Progenitor cell of endocrine pancreas (in vitro differentiated cells): ENCODE results near the gene CLSTN2. TPM values are rescaled to one million over a fixed set of nuclear protein-coding genes. Genes with fewer than 3 reads are reported as not detected.

ENCODE experiments used
- DNase-seq: peaks from one replicate; pipeline ENCODE4 v3.0.0; 2021; ENCODE audit warnings: low spot score; ENCODE audit not compliant: unreplicated experiment
- H3K27ac Mint-ChIP-seq: 2 replicates; pipeline ENCODE4 v1.8.0; 2021; ENCODE audit warnings: mild to moderate bottlenecking, moderate library complexity, mixed read lengths
- H3K27me3 Mint-ChIP-seq: 2 replicates; pipeline ENCODE4 v1.8.0; 2021; ENCODE audit warnings: mixed read lengths
- H3K36me3 Mint-ChIP-seq: 2 replicates; pipeline ENCODE4 v1.8.0; 2022; ENCODE audit warnings: mixed read lengths; ENCODE audit not compliant: insufficient read depth
- H3K4me1 Mint-ChIP-seq: 2 replicates; pipeline ENCODE4 v1.8.0; 2021; ENCODE audit warnings: low read depth, mixed read lengths
- H3K4me3 Mint-ChIP-seq: 2 replicates; pipeline ENCODE4 v1.8.0; 2021; ENCODE audit warnings: low read depth, mild to moderate bottlenecking, moderate library complexity, mixed read lengths
- H3K9me3 Mint-ChIP-seq: 2 replicates; pipeline ENCODE4 v1.8.0; 2021; ENCODE audit warnings: low read depth, mixed read lengths
- total RNA-seq: library from RNA; stranded (reverse); gene quantifications from 2 replicates; pipeline ENCODE4 v1.2.1, GENCODE V29; 2021
- TF ChIP-seq, protein P1 (sequence below): fragments of 200-600 bp; sonication (generic); IDR thresholded peaks from one replicate; pipeline ENCODE4 v1.5.0; 2021; ENCODE audit warnings: antibody characterized with exemption, mild to moderate bottlenecking; ENCODE audit not compliant: unreplicated experiment

CLSTN2 gene
- total RNA-seq, 1 donor from 2014 or later = 2.8 TPM

DNA sequence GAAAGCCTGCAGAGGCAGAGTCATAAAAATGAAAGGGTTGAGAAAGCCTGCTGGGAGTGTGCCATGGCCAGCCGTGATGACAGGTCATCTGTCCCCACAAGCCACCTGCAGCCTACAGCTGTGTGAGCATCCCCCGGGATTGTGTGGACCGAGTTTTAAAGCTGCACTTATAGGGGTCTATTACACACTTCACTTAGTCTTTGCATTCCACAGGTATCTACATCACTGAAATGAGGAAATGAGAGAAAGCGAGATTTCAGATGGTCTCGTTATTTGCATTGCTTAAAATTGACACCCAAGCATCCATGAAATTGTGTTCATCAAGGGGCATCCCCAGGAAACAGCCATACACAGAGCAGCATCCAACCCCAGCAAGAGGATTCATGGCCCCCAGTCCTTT is 605.3 kb downstream of the CLSTN2 start:
- H3K36me3 Mint-ChIP-seq = no peaks in the 10 kb centered on the region
- no peak overlapping the region for H3K4me3 Mint-ChIP-seq
- no peaks in the 10 kb centered on the region for H3K9me3 Mint-ChIP-seq
- H3K27me3 Mint-ChIP-seq = no peaks in the 10 kb centered on the region
- no peak for DNase-seq
- TF ChIP-seq, protein P1, sequence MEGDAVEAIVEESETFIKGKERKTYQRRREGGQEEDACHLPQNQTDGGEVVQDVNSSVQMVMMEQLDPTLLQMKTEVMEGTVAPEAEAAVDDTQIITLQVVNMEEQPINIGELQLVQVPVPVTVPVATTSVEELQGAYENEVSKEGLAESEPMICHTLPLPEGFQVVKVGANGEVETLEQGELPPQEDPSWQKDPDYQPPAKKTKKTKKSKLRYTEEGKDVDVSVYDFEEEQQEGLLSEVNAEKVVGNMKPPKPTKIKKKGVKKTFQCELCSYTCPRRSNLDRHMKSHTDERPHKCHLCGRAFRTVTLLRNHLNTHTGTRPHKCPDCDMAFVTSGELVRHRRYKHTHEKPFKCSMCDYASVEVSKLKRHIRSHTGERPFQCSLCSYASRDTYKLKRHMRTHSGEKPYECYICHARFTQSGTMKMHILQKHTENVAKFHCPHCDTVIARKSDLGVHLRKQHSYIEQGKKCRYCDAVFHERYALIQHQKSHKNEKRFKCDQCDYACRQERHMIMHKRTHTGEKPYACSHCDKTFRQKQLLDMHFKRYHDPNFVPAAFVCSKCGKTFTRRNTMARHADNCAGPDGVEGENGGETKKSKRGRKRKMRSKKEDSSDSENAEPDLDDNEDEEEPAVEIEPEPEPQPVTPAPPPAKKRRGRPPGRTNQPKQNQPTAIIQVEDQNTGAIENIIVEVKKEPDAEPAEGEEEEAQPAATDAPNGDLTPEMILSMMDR = no peak
- H3K4me1 Mint-ChIP-seq = no peaks in the 10 kb centered on the region
- no peak overlapping the region for H3K27ac Mint-ChIP-seq

DNA sequence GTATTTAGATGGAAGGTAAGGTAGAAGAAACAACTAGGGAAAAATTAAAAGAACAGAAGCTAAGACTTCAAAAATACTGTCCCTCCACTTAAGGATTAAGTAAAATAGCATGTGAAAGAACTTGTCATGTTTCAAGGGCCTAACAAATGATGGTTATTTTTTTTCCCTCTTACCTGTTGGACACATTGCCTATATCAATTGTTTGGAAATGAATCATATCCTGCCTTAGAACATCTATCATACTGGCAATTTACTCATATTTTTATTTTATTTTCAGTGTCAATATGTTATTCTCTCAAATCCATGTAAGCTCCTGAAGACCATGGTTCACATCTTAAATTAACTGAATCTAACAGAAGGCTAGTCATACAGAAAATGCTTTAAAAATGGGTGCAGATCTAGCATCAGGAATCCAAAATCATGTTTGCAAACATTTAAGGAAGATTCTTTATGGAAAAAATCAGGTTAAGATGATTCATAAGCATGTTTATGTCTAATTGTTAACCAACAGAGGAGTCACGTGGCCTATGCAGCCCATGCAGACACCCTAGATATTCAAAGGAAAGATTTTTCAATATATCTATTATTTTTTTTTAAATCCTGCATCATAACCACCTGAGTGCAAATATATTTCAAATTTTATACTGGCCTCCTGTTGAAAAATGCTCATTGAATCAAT is 607.1 kb downstream of the CLSTN2 start:
- no peaks in the 10 kb centered on the region for H3K36me3 Mint-ChIP-seq
- H3K4me1 Mint-ChIP-seq = no peaks in the 10 kb centered on the region
- no peak overlapping the region for H3K27ac Mint-ChIP-seq
- peaks cover 4% of the 10 kb centered on the region for H3K27me3 Mint-ChIP-seq
- H3K9me3 Mint-ChIP-seq = no peaks in the 10 kb centered on the region
- TF ChIP-seq, protein P1 = no peak
- no peak for DNase-seq
- H3K4me3 Mint-ChIP-seq = no peak overlapping the region

DNA sequence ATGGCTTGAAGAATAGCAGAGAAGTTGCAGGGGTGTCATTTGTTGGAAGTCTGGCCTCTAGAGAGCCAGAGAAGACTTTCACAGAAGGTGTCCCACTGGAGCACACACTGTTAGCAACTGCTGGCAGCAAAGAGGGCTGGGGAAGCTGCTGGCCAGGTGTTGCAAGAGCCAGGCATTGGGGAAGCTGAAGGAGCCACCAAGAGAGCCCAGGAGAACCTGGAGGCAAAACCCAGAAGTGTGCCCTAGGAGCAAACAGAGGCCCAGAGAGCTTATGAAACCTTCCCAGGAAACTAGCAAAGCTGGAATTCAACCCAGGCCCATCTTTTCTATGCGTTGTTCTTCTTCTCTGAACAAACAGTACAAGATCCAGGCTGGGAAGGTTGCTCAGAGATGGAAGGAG is 610.2 kb downstream of the CLSTN2 start:
- no peak for DNase-seq
- Mint-ChIP-seq H3K4me1 (no peaks in the 10 kb centered on the region), H3K27ac (no peak overlapping the region), H3K27me3 (peaks cover 6% of the 10 kb centered on the region), H3K9me3 (no peaks in the 10 kb centered on the region), H3K36me3 (no peaks in the 10 kb centered on the region), H3K4me3 (no peak overlapping the region)
- TF ChIP-seq, protein P1 = no peak

DNA sequence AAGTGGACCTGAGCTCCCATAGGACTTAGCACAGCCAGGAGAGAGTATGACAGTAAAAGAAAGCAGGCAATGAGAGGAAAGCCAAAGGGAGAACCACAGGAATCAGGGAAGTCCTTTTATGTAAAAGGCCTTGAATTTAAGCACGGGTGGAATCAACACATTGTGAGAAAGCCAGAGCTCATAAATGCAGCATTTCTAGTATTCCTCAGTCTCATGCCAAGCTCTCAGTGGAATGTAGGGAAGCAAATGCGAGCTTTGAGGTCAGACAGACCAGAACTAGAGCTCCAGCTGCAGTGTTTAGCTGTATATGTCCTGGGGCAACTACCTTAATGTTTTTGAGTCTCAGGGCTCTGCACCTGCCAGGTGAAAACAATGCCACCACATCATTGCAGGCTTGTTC is 610.8 kb downstream of the CLSTN2 start:
- Mint-ChIP-seq H3K27me3 (peaks cover 6% of the 10 kb centered on the region), H3K4me1 (no peaks in the 10 kb centered on the region), H3K4me3 (no peak overlapping the region), H3K36me3 (no peaks in the 10 kb centered on the region), H3K9me3 (no peaks in the 10 kb centered on the region), H3K27ac (no peak overlapping the region)
- DNase-seq = no peak
- TF ChIP-seq, protein P1 = no peak

GRCh38 chr3:140546649-140547048 is 611.7 kb downstream of the CLSTN2 start:
- H3K27ac Mint-ChIP-seq = no peak overlapping the region
- no peaks in the 10 kb centered on the region for H3K9me3 Mint-ChIP-seq
- H3K27me3 Mint-ChIP-seq = peaks cover 6% of the 10 kb centered on the region
- H3K4me1 Mint-ChIP-seq = no peaks in the 10 kb centered on the region
- no peak for DNase-seq
- no peak overlapping the region for H3K4me3 Mint-ChIP-seq
- no peaks in the 10 kb centered on the region for H3K36me3 Mint-ChIP-seq
- TF ChIP-seq, protein P1 = no peak
